HG02571 (cell line): ENCODE measurements around the gene THG1L.

ENCODE experiments used
- ATAC-seq: cut with Tn5 transposase; IDR thresholded peaks from one replicate; pipeline ENCODE4 v1.9.1; 2021; ENCODE audit warnings: mild to moderate bottlenecking, moderate library complexity; ENCODE audit not compliant: unreplicated experiment

The THG1L gene

DNA sequence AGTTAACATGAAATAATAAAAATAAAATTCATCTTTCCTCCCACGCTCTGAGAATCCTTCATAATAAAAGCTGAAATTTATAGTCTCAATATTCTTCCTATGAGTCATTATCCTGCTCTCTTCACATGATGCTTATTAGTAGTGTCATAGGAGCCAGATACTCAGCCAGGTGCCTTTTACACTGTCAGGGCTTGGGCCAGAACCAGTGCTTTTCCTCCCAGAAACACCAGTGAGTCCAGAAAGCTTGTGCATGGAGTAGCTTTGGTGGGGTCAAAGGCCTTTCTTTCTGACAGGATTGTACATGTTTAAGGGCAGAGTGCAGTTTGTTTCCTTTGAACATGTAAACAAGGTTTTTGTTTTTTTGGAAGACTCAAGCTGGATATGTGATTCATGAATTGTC, 19.1 kb downstream of the THG1L start:
- ATAC-seq = no peak

DNA sequence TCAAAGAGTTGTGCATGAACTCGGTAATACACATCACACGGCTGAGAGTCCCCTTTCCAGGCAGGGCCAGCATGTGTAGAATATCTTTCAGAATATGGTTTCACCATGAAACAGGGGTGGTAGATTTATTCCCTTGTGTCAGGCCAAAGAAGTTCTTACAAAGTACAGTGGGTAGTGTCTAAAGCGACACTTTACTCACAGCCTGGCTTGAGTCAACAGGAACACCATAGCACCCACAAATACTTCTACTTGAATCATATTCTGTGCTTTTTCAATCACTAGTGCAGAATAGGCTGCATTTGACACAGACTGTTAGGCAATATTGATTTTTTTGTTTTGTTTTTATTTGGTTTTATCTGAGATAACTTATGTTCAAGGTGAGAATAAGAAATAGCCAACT, 24.9 kb downstream of the THG1L start:
- no peak for ATAC-seq

DNA sequence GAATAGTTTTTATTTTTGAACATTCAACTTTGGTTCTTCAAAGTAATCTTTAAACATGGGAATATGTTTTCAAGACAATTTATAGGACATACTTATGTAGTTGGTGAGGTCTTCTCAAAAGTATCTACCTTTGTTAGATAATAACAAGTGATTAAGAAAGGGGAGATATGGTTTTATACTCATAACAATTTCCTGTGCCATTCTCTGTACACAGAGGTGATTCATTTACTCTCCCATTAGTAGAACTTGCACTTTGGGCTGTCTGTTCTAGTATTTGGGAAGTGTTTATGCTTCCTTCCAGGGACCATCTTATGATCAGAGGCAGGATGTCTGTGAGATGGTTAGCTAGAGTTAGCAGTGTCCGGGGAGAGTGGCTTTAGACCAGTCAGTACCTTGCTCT, 27.5 kb downstream of the THG1L start:
- ATAC-seq = no peak

DNA sequence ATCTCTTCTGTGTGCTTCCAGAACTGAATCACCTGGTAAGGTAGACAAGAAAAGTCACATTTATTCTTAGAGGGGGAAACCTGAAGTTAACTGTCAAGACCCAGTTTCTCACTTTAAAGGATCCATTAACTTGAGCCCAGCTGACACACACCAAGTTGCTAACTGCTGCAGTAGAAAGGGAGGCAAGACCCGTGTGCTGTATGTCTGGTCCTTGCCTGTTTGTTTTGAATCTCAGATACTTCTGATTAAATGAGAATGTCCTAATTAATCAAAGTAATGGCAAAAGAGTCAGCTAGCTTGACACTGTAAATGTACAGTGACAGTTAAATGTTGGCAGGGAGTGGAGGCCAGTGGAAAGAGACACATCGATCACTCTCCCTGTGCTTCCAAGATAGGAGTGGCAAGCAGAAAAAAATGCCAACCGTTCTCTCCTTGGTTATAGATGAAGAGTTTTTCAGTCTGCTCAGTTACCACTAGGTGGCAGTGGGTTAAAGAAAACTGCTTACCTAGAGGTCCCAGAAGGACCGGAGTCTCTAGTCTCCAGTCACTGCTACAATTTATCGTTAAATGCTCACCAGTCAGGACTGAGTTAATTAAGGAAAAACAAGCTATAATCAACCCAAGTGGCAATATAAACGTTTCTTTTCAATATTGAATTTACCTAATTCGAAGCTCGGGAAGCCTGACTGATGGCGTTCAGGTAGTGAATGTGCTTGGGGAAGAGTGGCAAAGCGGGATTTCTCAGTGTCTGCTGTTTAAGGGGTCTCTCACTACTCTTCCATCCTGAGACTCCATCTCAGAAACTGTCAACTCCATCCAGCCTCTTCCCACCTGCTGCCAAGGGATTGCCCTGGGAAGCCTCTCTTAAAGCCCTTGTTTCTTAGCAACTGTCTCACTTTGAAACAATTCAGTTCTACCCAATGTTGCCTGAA, 30.7 kb downstream of the THG1L start:
- ATAC-seq = peak; percentile 62

DNA sequence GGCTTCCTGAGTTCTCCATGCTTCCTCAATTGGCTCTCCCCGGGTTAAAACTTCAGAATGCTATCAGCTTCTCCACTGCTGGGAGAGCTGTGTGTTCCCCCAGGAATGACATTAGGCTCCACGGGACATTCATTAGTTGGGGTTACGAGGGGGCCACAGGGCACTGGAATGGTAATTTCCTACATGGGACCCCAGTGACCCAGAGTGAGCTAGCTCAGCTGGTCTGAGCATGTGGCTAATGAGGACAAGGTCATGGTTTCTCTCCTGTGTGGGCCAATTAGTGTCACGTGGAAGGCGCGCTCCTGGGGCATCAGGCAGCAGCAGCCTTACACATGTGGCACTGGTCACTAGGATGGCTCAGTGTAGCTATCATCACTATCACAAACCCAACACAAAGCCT, 33.3 kb downstream of the THG1L start:
- no peak for ATAC-seq

DNA sequence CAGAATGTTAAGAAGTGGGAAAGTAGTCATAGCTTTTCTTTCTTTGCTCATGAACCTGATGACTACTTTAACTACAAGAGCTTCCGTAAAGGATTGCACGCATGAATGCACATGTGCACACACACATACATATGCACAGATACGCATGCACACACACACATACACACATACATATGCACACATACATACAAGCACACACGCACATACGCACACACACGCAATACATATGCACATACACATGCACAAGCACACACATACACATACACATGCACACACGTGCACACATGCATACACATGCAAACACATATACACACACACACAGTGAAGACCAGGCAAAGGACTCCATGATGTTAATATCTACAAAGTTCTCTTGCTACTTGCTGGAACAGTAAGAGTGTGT, 35.2 kb downstream of the THG1L start:
- no peak for ATAC-seq

DNA sequence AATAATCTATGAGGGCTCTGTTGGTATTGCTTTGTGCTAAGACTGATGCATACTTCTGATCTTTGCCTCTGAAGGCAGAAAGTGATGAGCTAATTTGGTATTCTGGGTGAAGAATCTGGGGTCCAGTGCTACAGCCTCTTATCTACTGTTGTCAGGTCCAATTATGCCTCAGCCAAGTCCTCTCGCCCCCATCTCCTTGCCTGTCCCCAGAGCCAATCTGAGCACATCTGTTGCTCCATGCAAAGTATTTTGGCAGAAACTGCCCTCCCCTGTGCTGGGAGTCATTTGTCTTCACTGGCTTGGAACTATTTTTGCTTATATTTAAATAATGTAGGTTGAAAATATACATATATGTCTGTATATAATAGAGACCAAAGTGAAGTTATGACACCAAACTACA, 35.7 kb downstream of the THG1L start:
- ATAC-seq = no peak

DNA sequence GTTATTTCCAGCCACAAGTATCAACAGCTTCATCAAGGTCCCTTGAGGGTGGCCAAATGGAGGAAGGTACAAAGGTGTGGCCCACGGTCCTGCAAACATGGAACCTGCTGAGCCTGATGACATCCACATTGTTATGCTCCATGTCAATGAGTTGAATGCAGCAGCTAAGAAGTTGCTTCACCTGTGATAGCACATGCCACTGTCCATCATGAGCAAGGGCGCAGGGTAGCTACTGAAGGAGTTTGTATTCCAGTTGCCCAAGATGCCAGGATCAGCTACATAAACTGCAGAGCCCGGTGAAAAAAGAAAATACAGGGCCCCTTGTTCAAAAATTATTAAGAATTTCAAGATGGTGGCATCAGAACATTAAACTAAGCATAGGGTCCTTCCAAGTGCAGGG, 36.5 kb downstream of the THG1L start:
- no peak for ATAC-seq

DNA sequence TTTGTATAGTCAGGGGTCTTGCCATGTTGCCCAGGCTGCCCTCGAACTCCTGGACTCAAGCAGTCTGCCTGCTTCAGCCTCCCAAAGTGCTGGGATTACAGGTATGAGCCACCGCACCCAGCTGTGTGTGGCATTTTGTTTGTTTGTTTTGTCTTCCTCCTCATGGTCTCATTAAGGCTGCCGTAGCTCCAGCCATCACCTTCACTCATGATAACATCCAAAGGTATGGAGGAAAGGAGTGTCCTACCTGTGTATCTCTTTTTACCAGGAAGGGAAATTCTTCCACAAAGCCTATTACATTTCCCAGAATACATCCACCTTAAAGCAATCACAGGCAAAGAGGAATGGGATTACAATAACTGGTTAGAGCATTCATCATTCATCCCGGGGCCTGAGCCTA, 39.4 kb downstream of the THG1L start:
- ATAC-seq = no peak

DNA sequence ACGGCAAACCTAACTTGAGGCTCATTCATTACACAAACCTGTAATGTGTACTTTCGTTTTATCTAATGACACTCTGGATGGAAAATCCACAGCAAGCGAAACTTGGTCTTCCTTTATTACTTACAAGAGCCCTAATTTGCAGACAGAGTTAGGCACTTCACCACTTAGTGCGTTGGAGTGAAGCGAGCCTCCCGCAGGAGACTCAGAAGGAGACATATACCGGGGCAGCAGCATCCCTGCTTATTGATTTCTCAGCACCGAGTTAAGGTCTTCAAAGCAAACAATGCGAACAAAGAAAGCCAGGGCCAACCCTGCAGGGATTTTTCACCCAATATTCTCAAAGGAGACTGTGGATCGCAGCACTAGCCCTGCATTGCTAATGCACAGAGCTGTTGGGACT, 40.9 kb downstream of the THG1L start:
- ATAC-seq = no peak

DNA sequence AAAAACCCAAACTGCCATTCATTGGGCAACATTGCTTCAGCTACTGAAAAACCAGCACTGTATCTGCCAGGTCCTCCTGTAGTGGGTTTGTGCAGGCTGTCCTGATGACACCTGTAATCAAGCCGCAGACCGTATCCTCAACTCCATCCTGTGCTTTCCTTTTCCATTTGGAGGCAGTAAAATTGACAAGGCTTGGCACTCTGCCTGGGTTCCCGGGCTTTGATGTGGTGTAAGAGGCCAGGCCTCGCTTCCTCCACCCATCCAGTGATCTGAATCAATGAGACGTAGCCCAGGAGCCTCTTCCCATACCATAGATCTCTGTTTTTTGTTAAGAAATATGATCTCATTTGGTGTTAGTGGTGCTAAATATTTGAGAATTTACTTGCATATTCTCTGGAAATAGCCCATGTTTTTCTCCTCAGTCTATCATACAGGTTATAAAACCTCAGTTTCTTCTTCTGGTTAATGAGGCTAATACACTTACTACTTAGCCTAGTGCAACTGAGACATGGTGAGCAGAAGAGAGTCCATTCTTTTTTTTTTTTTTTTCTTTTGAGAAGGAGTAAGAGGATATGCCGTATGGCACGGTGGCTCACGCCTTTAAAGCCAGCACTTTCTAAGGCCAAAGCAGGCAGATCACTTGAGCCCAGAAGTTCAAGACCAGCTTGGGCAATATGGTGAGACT, 47.0 kb downstream of the THG1L start:
- no peak for ATAC-seq

DNA sequence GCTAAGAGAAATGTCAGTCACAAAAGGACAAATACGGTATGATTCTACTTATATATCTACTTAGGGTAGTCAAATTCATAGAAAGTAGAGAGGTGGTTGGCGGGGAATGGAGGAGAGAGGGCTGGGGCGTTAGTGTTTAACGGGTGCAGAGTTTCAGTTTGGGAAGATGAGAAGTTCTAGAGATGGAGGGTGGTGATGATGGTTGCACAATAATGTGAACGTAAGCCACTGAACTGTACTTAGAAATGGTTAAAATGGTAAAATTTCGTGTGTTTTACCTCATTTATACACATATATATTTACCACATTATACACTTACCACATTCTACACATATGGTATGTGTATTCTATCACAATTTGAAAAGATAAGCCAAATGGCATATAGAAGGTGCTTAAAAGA, 48.0 kb downstream of the THG1L start:
- ATAC-seq = no peak

DNA sequence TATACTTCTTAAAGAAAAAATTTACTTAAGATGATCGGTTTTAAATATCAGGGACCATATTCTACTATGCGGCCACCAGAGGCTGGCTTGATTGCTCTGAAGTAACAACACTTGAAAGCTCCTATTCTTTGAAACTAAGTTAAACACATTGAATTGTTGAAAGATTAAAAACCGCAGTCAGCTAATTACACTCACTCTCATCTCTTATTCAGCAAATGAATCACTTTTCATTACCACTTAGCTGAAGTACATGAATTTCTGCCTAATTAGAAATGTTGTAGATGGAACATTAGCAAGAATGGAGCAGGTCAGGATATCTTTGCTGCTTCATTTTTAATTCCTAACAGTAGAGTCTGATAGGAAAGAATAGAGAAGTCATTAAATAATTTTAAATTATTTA, 54.6 kb downstream of the THG1L start:
- no peak for ATAC-seq
